ENCODE measurements around the gene OOSP2.
"Not testable (repeated sequence)": the region's sequence is repeated elsewhere in the genome, so short reads cannot be mapped to it uniquely, and the experiment has no call there.

The OOSP2 gene

GRCh38 chr11:60040109-60040508 is at the start of gene OOSP2:
OOSP2 (plus strand) TSS chr11:60040409; CDS start chr11:60040460, 51 bp downstream.
- DNase-seq (ENCODE audit: low read depth in 2 of 2) = no peak

- no peak for DNase-seq (ENCODE audit: low read depth in 2 of 2)
Measured at GRCh38 chr11:59990421-59990820, 49.8 kb upstream of the OOSP2 start.

GRCh38 chr11:59992425-59992824 is 47.8 kb upstream of the OOSP2 start:
- no peak for DNase-seq (ENCODE audit: low read depth in 2 of 2)

- DNase-seq (ENCODE audit: low read depth in 2 of 2) = no peak
Measured at GRCh38 chr11:59997800-59998199, 42.4 kb upstream of the OOSP2 start.

GRCh38 chr11:59999691-60000090 is 40.5 kb upstream of the OOSP2 start:
- DNase-seq (ENCODE audit: low read depth in 2 of 2) = no peak

GRCh38 chr11:60003729-60004128 is 36.5 kb upstream of the OOSP2 start:
- no peak for DNase-seq (ENCODE audit: low read depth in 2 of 2)

- DNase-seq (ENCODE audit: low read depth in 2 of 2) = no peak
Measured at GRCh38 chr11:60005360-60005759, 34.8 kb upstream of the OOSP2 start.

GRCh38 chr11:60016881-60017280 is 23.3 kb upstream of the OOSP2 start, which contains the start of gene OOSP4B:
OOSP4B (plus strand) TSS chr11:60017181.
- no peak for DNase-seq (ENCODE audit: low read depth in 2 of 2)

GRCh38 chr11:60018058-60018457 is 22.2 kb upstream of the OOSP2 start:
- DNase-seq (ENCODE audit: low read depth in 2 of 2) = no peak

- not testable (repeated sequence) for DNase-seq (ENCODE audit: low read depth in 2 of 2)
Measured at GRCh38 chr11:60020376-60020775, 19.8 kb upstream of the OOSP2 start.

GRCh38 chr11:60029015-60029632 is 11.1 kb upstream of the OOSP2 start:
- no peak for DNase-seq (ENCODE audit: low read depth in 2 of 2)

- DNase-seq (ENCODE audit: low read depth in 2 of 2) = not testable (repeated sequence)
Measured at GRCh38 chr11:60050422-60050821, 10.2 kb downstream of the OOSP2 start.

- not testable (repeated sequence) for DNase-seq (ENCODE audit: low read depth in 2 of 2)
Measured at GRCh38 chr11:60050839-60051238, 10.6 kb downstream of the OOSP2 start.

- no peak for DNase-seq (ENCODE audit: low read depth in 2 of 2)
Measured at GRCh38 chr11:60056349-60056969, 16.2 kb downstream of the OOSP2 start, which contains the start of gene MS4A3. MS4A3 (plus strand) TSS chr11:60056665; CDS start chr11:60061161, 4,496 bp downstream.

GRCh38 chr11:60059052-60059451 is 18.8 kb downstream of the OOSP2 start:
- DNase-seq (ENCODE audit: low read depth in 2 of 2) = no peak

- DNase-seq (ENCODE audit: low read depth in 2 of 2) = no peak
Measured at GRCh38 chr11:60059521-60060240, 19.5 kb downstream of the OOSP2 start.

GRCh38 chr11:60064111-60064510 is 23.9 kb downstream of the OOSP2 start:
- no peak for DNase-seq (ENCODE audit: low read depth in 2 of 2)

GRCh38 chr11:60065801-60066200 is 25.6 kb downstream of the OOSP2 start:
- DNase-seq (ENCODE audit: low read depth in 2 of 2) = no peak

- DNase-seq (ENCODE audit: low read depth in 2 of 2) = no peak
Measured at GRCh38 chr11:60069450-60069849, 29.2 kb downstream of the OOSP2 start.

- DNase-seq (ENCODE audit: low read depth in 2 of 2) = not testable (repeated sequence)
Measured at GRCh38 chr11:60071644-60072043, 31.4 kb downstream of the OOSP2 start.

- DNase-seq (ENCODE audit: low read depth in 2 of 2) = no peak
Measured at GRCh38 chr11:60077216-60077817, 37.1 kb downstream of the OOSP2 start.

- no peak for DNase-seq (ENCODE audit: low read depth in 2 of 2)
Measured at GRCh38 chr11:60077981-60078380, 37.8 kb downstream of the OOSP2 start.
